ENCODE measurements around the gene ZNF554. TPM values are rescaled to one million over a fixed set of nuclear protein-coding genes. Genes with fewer than 3 reads are reported as not detected.
A peak's percentile ranks its signal among the peaks of the same experiment; 100 is the strongest.

ZNF554 gene
- total RNA-seq, 6 experiments from 2014 or later: 1.4 to 2.5 (median 1.9) TPM

- H3K36me3 ChIP-seq: peaks cover 0 to 26% (median 3%) of the 10 kb centered on the region in 4 donors
- H3K4me1 ChIP-seq: peaks cover 0 to 10% (median 0%) of the 10 kb centered on the region in 4 donors
- ATAC-seq: peak in 1 of 4 donors; percentile 11
- H3K27ac ChIP-seq: no peak overlapping the region
- WGBS (ENCODE audit: insufficient coverage, low coverage, low lambda C conversion rate, missing lambda C conversion rate): 50% methylated on average over 1 of the region's 16 CpGs
- DNase-seq: no peak
- no peak overlapping the region for H3K4me3 ChIP-seq
- H3K27me3 ChIP-seq: no peaks in the 10 kb centered on the region
- no peaks in the 10 kb centered on the region for H3K9me3 ChIP-seq
- intact Hi-C loops (cut with DNase I): no loop called here
- TF ChIP-seq CTCF (IDR thresholded peaks at IDR 0.05) (no peak), POLR2A (IDR thresholded peaks at IDR 0.05) (no peak)
Measured at GRCh38 chr19:2798158-2798685, 21.4 kb upstream of the ZNF554 start.

- Histone ChIP-seq H3K9me3 (no peaks in the 10 kb centered on the region), H3K36me3 (peaks cover 0 to 26% (median 3%) of the 10 kb centered on the region in 4 donors), H3K27me3 (no peaks in the 10 kb centered on the region), H3K27ac (no peak overlapping the region), H3K4me3 (no peak overlapping the region), H3K4me1 (peaks cover 0 to 10% (median 0%) of the 10 kb centered on the region in 4 donors)
- intact Hi-C loops (cut with DNase I): no loop called here
- 61% methylated on average over 5 of the region's 7 CpGs for WGBS (ENCODE audit: insufficient coverage, low coverage, low lambda C conversion rate, missing lambda C conversion rate)
- peak; percentile 49 to 71 (median 68) for ATAC-seq
- peak in 1 of 3 donors; percentile 69 for DNase-seq
- TF ChIP-seq POLR2A (IDR thresholded peaks at IDR 0.05) (no peak), CTCF (IDR thresholded peaks at IDR 0.05) (no peak)
Measured at GRCh38 chr19:2798733-2799132, 20.9 kb upstream of the ZNF554 start.

- DNase-seq (no peak), ATAC-seq (no peak)
- H3K9me3 ChIP-seq: no peaks in the 10 kb centered on the region
- H3K36me3 ChIP-seq: peaks cover 0 to 26% (median 3%) of the 10 kb centered on the region in 4 donors
- no peaks in the 10 kb centered on the region for H3K27me3 ChIP-seq
- intact Hi-C loops (cut with DNase I): no loop called here
- 95% methylated on average over 17 of the region's 41 CpGs for WGBS (ENCODE audit: insufficient coverage, low coverage, low lambda C conversion rate, missing lambda C conversion rate)
- peaks cover 0 to 10% (median 0%) of the 10 kb centered on the region in 4 donors for H3K4me1 ChIP-seq
- no peak overlapping the region for H3K4me3 ChIP-seq
- TF ChIP-seq CTCF (IDR thresholded peaks at IDR 0.05) (no peak), POLR2A (IDR thresholded peaks at IDR 0.05) (no peak)
- H3K27ac ChIP-seq: no peak overlapping the region
Measured at GRCh38 chr19:2799273-2800020, 20.2 kb upstream of the ZNF554 start.

GRCh38 chr19:2800506-2800905 is 19.2 kb upstream of the ZNF554 start:
- no peak for DNase-seq
- Histone ChIP-seq H3K4me1 (peaks cover 0 to 10% (median 0%) of the 10 kb centered on the region in 4 donors), H3K36me3 (peaks cover 0 to 17% (median under 1%) of the 10 kb centered on the region in 4 donors), H3K9me3 (no peaks in the 10 kb centered on the region), H3K27me3 (no peaks in the 10 kb centered on the region), H3K4me3 (no peak overlapping the region), H3K27ac (no peak overlapping the region)
- WGBS (ENCODE audit: insufficient coverage, low coverage, low lambda C conversion rate, missing lambda C conversion rate): 96% methylated on average over 19 of the region's 22 CpGs
- no peak for TF ChIP-seq POLR2A (IDR thresholded peaks at IDR 0.05)
- TF ChIP-seq CTCF (IDR thresholded peaks at IDR 0.05): no peak
- no peak for ATAC-seq
- intact Hi-C loops (cut with DNase I): no loop called here
